Measurements from ENCODE around the gene DNAH11.

DNA sequence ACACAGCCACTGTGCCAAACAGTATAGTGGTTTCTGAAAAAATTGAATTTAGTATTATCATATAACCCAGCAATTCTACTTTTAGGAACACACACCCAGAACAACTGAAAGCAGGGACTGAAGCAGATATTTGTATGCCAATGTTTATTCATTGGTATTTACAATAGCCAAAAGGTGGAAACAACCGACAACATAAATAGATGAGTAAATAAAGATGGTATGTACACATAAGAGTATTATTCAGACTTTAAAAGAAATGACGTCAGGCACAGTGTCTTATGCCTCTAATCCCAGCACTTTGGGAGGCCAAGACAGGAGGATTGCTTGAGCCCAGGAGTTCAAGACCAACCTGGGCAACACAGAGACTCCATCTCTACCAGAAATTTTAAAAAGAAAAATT, 395.6 kb downstream of the DNAH11 start:
- TF ChIP-seq GABPA (IDR thresholded peaks at IDR 0.05 in 1 of 2, conservative IDR thresholded peaks at IDR 0.05 in 1 of 2) (no peak), HNF4G (IDR thresholded peaks at IDR 0.05) (no peak), RXRA (IDR thresholded peaks at IDR 0.05) (no peak), NR2F2 (IDR thresholded peaks at IDR 0.05) (no peak), RAD21 (IDR thresholded peaks at IDR 0.05) (no peak), TAF1 (conservative IDR thresholded peaks at IDR 0.05) (no peak)
- TF ChIP-seq, protein P1, sequence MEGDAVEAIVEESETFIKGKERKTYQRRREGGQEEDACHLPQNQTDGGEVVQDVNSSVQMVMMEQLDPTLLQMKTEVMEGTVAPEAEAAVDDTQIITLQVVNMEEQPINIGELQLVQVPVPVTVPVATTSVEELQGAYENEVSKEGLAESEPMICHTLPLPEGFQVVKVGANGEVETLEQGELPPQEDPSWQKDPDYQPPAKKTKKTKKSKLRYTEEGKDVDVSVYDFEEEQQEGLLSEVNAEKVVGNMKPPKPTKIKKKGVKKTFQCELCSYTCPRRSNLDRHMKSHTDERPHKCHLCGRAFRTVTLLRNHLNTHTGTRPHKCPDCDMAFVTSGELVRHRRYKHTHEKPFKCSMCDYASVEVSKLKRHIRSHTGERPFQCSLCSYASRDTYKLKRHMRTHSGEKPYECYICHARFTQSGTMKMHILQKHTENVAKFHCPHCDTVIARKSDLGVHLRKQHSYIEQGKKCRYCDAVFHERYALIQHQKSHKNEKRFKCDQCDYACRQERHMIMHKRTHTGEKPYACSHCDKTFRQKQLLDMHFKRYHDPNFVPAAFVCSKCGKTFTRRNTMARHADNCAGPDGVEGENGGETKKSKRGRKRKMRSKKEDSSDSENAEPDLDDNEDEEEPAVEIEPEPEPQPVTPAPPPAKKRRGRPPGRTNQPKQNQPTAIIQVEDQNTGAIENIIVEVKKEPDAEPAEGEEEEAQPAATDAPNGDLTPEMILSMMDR (IDR thresholded peaks at IDR 0.05; ENCODE audit: low read depth, low read length, missing input control): no peak
- TF ChIP-seq, protein P2, sequence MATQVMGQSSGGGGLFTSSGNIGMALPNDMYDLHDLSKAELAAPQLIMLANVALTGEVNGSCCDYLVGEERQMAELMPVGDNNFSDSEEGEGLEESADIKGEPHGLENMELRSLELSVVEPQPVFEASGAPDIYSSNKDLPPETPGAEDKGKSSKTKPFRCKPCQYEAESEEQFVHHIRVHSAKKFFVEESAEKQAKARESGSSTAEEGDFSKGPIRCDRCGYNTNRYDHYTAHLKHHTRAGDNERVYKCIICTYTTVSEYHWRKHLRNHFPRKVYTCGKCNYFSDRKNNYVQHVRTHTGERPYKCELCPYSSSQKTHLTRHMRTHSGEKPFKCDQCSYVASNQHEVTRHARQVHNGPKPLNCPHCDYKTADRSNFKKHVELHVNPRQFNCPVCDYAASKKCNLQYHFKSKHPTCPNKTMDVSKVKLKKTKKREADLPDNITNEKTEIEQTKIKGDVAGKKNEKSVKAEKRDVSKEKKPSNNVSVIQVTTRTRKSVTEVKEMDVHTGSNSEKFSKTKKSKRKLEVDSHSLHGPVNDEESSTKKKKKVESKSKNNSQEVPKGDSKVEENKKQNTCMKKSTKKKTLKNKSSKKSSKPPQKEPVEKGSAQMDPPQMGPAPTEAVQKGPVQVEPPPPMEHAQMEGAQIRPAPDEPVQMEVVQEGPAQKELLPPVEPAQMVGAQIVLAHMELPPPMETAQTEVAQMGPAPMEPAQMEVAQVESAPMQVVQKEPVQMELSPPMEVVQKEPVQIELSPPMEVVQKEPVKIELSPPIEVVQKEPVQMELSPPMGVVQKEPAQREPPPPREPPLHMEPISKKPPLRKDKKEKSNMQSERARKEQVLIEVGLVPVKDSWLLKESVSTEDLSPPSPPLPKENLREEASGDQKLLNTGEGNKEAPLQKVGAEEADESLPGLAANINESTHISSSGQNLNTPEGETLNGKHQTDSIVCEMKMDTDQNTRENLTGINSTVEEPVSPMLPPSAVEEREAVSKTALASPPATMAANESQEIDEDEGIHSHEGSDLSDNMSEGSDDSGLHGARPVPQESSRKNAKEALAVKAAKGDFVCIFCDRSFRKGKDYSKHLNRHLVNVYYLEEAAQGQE (IDR thresholded peaks at IDR 0.05): no peak
- TF ChIP-seq, protein P3, sequence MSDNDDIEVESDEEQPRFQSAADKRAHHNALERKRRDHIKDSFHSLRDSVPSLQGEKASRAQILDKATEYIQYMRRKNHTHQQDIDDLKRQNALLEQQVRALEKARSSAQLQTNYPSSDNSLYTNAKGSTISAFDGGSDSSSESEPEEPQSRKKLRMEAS (IDR thresholded peaks at IDR 0.05): no peak

Measured in liver (tissue), 3 donors.